ENCODE measurements around the gene CYP39A1. TPM values are rescaled to one million over a fixed set of nuclear protein-coding genes. Genes with fewer than 3 reads are reported as not detected.

Gene CYP39A1
- total RNA-seq, 2 experiments from 2014 or later = not detected

DNA sequence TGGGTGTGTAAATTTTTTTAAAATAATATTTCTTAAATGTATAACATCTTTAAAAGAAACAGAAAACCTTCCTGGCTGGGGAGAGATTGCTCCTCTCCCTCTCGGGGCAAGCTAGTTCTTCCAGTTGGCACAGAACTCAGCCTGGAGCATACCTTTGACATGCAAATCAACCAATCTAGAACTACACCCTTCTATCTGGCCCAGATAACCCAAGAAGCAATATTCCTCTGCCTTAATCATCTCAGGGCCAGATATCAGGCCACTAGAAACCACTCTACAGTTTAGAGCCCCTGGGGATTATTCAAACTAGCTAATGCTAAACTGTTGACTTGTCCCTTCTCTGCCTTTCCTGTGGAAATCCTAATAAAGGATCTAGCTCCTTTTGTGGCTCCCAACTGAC lies 33.9 kb downstream of the CYP39A1 start:
- ChIA-PET CTCF (interaction anchor here (1.2 to 1.7 kb wide), 2 partner anchors 9 to 528 kb away, joined by 3 to 6 read pairs; no protein-coding TSS in a partner anchor), POLR2A (interaction anchor here (2.3 kb wide), 1 partner anchor 9 kb away, joined by 8 read pairs; no protein-coding TSS in a partner anchor)
- H3K9me3 Mint-ChIP-seq = no peaks in the 10 kb centered on the region
- intact Hi-C loops (cut with micrococcal nuclease) = no loop called here
- ATAC-seq = no peak
- H3K4me1 Mint-ChIP-seq (ENCODE audit: low read depth) = no peaks in the 10 kb centered on the region
- no peak overlapping the region for H3K27ac Mint-ChIP-seq
- TF ChIP-seq, protein P1, sequence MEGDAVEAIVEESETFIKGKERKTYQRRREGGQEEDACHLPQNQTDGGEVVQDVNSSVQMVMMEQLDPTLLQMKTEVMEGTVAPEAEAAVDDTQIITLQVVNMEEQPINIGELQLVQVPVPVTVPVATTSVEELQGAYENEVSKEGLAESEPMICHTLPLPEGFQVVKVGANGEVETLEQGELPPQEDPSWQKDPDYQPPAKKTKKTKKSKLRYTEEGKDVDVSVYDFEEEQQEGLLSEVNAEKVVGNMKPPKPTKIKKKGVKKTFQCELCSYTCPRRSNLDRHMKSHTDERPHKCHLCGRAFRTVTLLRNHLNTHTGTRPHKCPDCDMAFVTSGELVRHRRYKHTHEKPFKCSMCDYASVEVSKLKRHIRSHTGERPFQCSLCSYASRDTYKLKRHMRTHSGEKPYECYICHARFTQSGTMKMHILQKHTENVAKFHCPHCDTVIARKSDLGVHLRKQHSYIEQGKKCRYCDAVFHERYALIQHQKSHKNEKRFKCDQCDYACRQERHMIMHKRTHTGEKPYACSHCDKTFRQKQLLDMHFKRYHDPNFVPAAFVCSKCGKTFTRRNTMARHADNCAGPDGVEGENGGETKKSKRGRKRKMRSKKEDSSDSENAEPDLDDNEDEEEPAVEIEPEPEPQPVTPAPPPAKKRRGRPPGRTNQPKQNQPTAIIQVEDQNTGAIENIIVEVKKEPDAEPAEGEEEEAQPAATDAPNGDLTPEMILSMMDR (IDR thresholded peaks at IDR 0.05) = no peak
- DNase-seq = no peak
- no peak overlapping the region for H3K4me3 Mint-ChIP-seq
- H3K27me3 Mint-ChIP-seq = peaks cover 33% of the 10 kb centered on the region
- no peaks in the 10 kb centered on the region for H3K36me3 Mint-ChIP-seq (ENCODE audit: low read depth)

DNA sequence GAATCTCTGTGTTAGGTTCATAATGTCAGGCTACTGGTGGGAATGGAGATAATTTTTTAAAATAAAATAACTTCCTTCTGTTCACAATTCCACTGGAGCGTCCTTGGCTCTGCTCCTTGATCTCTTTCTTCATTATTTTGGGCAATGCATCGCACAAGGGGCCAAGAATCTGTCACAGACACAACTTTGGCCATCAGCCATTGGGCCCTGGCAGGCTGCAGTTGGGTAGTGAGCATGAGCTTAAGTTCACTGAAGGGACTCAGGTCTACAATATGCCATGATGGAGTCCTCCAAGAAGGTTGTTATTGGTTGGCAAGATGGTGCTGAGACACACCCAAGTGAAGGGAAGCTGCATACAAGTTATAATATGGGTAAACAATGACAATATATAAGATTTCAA lies 40.0 kb downstream of the CYP39A1 start:
- ATAC-seq (no peak), DNase-seq (no peak)
- Mint-ChIP-seq H3K27me3 (peaks cover 24% of the 10 kb centered on the region), H3K9me3 (no peaks in the 10 kb centered on the region), H3K4me3 (no peak overlapping the region), H3K27ac (no peak overlapping the region), H3K4me1 (ENCODE audit: low read depth) (no peaks in the 10 kb centered on the region), H3K36me3 (ENCODE audit: low read depth) (no peaks in the 10 kb centered on the region)
- CTCF ChIA-PET = no interaction called here
- intact Hi-C loops (cut with micrococcal nuclease) = no loop called here
- POLR2A ChIA-PET = no interaction called here
- TF ChIP-seq, protein P1 (IDR thresholded peaks at IDR 0.05) = no peak

- Mint-ChIP-seq H3K36me3 (ENCODE audit: low read depth) (no peaks in the 10 kb centered on the region), H3K4me3 (no peak overlapping the region), H3K27ac (no peak overlapping the region), H3K27me3 (peaks cover 19% of the 10 kb centered on the region), H3K4me1 (ENCODE audit: low read depth) (no peaks in the 10 kb centered on the region), H3K9me3 (no peaks in the 10 kb centered on the region)
- POLR2A ChIA-PET = interaction anchor here (0.6 kb wide), 1 partner anchor 441 kb away, joined by 3 read pairs; no protein-coding TSS in a partner anchor
- DNase-seq (no peak), ATAC-seq (no peak)
- intact Hi-C loops (cut with micrococcal nuclease) = no loop called here
- TF ChIP-seq, protein P1 (IDR thresholded peaks at IDR 0.05) = no peak
- CTCF ChIA-PET = interaction anchor here (1.3 kb wide), 1 partner anchor 8 kb away, joined by 3 read pairs; no protein-coding TSS in a partner anchor
Observed at GRCh38 chr6:46610862-46611553, 41.6 kb downstream of the CYP39A1 start.

- H3K4me3 Mint-ChIP-seq = no peak overlapping the region
- H3K4me1 Mint-ChIP-seq (ENCODE audit: low read depth) = peaks cover 2% of the 10 kb centered on the region
- ATAC-seq = no peak
Observed at GRCh38 chr6:46606338-46606737, 46.3 kb downstream of the CYP39A1 start.

More at GRCh38 chr6:46606338-46606737, 46.3 kb downstream of the CYP39A1 start:
- H3K9me3 Mint-ChIP-seq = no peaks in the 10 kb centered on the region
- POLR2A ChIA-PET = no interaction called here
- no peak for DNase-seq
- CTCF ChIA-PET = no interaction called here
- H3K36me3 Mint-ChIP-seq (ENCODE audit: low read depth) = no peaks in the 10 kb centered on the region
- intact Hi-C loops (cut with micrococcal nuclease) = no loop called here
- H3K27me3 Mint-ChIP-seq = peaks cover 10% of the 10 kb centered on the region
- no peak overlapping the region for H3K27ac Mint-ChIP-seq
- TF ChIP-seq, protein P1 (IDR thresholded peaks at IDR 0.05) = no peak
